ENCODE data around the gene RPL4. TPM values are rescaled to one million over a fixed set of nuclear protein-coding genes. Genes with fewer than 3 reads are reported as not detected.
"Not testable (repeated sequence)": the region's sequence is repeated elsewhere in the genome, so short reads cannot be mapped to it uniquely, and the experiment has no call there.

RPL4 gene
- total and polyA plus RNA-seq, 9 donors: 5,514 to 8,508 (median 6,271) TPM

- H3K27me3 ChIP-seq (ENCODE audit: control insufficient read depth, insufficient read depth, low read length): no peaks in the 10 kb centered on the region
- H3K4me3 ChIP-seq (ENCODE audit: low read length): no peak overlapping the region
- peak overlapping the region; percentile 21 for H3K27ac ChIP-seq (ENCODE audit: low read length)
- H3K36me3 ChIP-seq (ENCODE audit: control insufficient read depth, insufficient read depth, low read length): peaks cover 7% of the 10 kb centered on the region
- DNase-seq: peak; percentile 64
- no peaks in the 10 kb centered on the region for H3K9me3 ChIP-seq (replicated peaks; ENCODE audit: control insufficient read depth, low read depth, low read length)
- WGBS (ENCODE audit: insufficient coverage): 55% methylated on average over 2 of the region's 4 CpGs
- H3K4me1 ChIP-seq (ENCODE audit: control insufficient read depth, insufficient read depth, low read length): peaks cover 5% of the 10 kb centered on the region
Observed at GRCh38 chr15:66462627-66463026, 42.0 kb downstream of the RPL4 start.

GRCh38 chr15:66461917-66462316 lies 42.7 kb downstream of the RPL4 start:
- no CpG with 5 or more reads among the region's 2 CpGs for WGBS (ENCODE audit: insufficient coverage)
- no peak overlapping the region for H3K27ac ChIP-seq (ENCODE audit: low read length)

GRCh38 chr15:66461294-66461693 lies 43.4 kb downstream of the RPL4 start:
- H3K27me3 ChIP-seq (ENCODE audit: control insufficient read depth, insufficient read depth, low read length); H3K27ac ChIP-seq (ENCODE audit: low read length); H3K4me3 ChIP-seq (ENCODE audit: low read length); H3K9me3 ChIP-seq (replicated peaks; ENCODE audit: control insufficient read depth, low read depth, low read length); DNase-seq; H3K36me3 ChIP-seq (ENCODE audit: control insufficient read depth, insufficient read depth, low read length); H3K4me1 ChIP-seq (ENCODE audit: control insufficient read depth, insufficient read depth, low read length): not testable (repeated sequence)
- WGBS (ENCODE audit: insufficient coverage): 100% methylated on average over 1 of the region's 6 CpGs

More at GRCh38 chr15:66461917-66462316, 42.7 kb downstream of the RPL4 start:
- no peaks in the 10 kb centered on the region for H3K9me3 ChIP-seq (replicated peaks; ENCODE audit: control insufficient read depth, low read depth, low read length)
- peaks cover 5% of the 10 kb centered on the region for H3K4me1 ChIP-seq (ENCODE audit: control insufficient read depth, insufficient read depth, low read length)
- no peak overlapping the region for H3K4me3 ChIP-seq (ENCODE audit: low read length)
- DNase-seq: no peak
- H3K27me3 ChIP-seq (ENCODE audit: control insufficient read depth, insufficient read depth, low read length): no peaks in the 10 kb centered on the region
- peaks cover 7% of the 10 kb centered on the region for H3K36me3 ChIP-seq (ENCODE audit: control insufficient read depth, insufficient read depth, low read length)

DNA sequence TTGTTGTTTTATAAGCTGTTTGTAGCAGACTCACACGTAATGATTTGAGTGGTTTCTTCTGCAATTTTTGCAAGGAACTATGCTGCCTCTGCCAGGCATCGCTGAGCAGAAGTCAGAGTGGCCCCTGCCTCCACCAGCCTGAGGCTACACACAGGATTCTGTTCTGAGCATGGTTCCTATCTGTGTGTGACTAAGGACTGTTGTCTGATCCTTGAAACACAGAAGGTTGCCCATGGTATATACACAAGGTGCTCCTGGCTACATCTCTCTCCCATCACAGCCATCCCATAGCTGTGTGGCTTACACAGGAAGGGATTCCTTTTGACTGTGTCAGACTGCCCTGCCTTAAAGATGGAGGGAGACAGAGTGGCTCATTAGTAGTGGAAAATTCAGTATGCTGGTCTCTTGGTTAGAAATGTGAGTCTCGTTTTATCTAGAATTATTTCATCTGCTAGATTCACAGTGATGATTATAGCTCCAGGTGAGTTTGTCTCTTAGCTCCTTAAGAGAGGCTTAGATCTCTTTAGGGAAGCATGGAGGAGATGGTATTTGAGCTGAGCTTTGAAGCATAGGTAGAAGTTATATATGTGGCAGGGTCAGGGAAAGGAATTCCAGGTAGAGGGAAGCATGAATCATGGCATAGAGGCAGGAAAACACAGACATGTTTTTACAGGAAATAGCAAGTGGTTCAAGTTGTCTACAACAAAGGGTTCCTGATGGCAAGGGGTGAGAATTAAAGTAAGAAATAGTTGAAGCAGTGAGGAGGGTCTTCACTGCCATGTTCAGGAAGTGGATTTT lies 44.6 kb downstream of the RPL4 start:
- H3K27me3 ChIP-seq (ENCODE audit: control insufficient read depth, insufficient read depth, low read length): no peaks in the 10 kb centered on the region
- 75% methylated on average over 1 of the region's 3 CpGs for WGBS (ENCODE audit: insufficient coverage)
- H3K27ac ChIP-seq (ENCODE audit: low read length): no peak overlapping the region
- H3K9me3 ChIP-seq (replicated peaks; ENCODE audit: control insufficient read depth, low read depth, low read length): no peaks in the 10 kb centered on the region
- peaks cover 5% of the 10 kb centered on the region for H3K4me1 ChIP-seq (ENCODE audit: control insufficient read depth, insufficient read depth, low read length)
- no peak overlapping the region for H3K4me3 ChIP-seq (ENCODE audit: low read length)
- DNase-seq: no peak
- peaks cover 12% of the 10 kb centered on the region for H3K36me3 ChIP-seq (ENCODE audit: control insufficient read depth, insufficient read depth, low read length)

GRCh38 chr15:66456211-66456610 lies 48.4 kb downstream of the RPL4 start:
- no CpG with 5 or more reads among the region's 3 CpGs for WGBS (ENCODE audit: insufficient coverage)
- peaks cover 7% of the 10 kb centered on the region for H3K4me1 ChIP-seq (ENCODE audit: control insufficient read depth, insufficient read depth, low read length)
- peaks cover 22% of the 10 kb centered on the region for H3K36me3 ChIP-seq (ENCODE audit: control insufficient read depth, insufficient read depth, low read length)
- no peaks in the 10 kb centered on the region for H3K9me3 ChIP-seq (replicated peaks; ENCODE audit: control insufficient read depth, low read depth, low read length)
- no peak overlapping the region for H3K4me3 ChIP-seq (ENCODE audit: low read length)
- no peak overlapping the region for H3K27ac ChIP-seq (ENCODE audit: low read length)
- no peak for DNase-seq
- H3K27me3 ChIP-seq (ENCODE audit: control insufficient read depth, insufficient read depth, low read length): no peaks in the 10 kb centered on the region

DNA sequence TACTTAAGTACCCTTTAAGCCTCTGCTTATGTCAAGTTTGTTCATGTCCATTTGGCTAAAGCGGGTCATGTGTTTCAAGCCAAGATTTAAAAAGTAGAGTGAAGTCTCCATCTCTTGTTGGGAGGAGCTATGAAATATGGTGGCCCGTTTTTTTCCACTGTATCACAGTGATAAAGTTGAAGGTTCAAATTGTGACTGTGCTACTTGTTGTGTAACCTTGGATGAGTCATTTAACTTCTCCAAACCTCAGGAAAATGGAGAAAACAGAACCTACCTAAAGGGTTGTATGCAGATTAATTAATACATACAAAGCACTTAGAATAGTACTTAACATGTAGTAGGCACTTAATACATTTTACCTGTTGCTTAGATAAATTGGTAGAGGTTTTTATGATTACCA lies 50.5 kb downstream of the RPL4 start:
- WGBS (ENCODE audit: insufficient coverage): no CpG with 5 or more reads among the region's 2 CpGs
- H3K4me1 ChIP-seq (ENCODE audit: control insufficient read depth, insufficient read depth, low read length): peaks cover 7% of the 10 kb centered on the region
- H3K9me3 ChIP-seq (replicated peaks; ENCODE audit: control insufficient read depth, low read depth, low read length): no peaks in the 10 kb centered on the region
- DNase-seq: no peak
- no peaks in the 10 kb centered on the region for H3K27me3 ChIP-seq (ENCODE audit: control insufficient read depth, insufficient read depth, low read length)
- no peak overlapping the region for H3K27ac ChIP-seq (ENCODE audit: low read length)
- peaks cover 19% of the 10 kb centered on the region for H3K36me3 ChIP-seq (ENCODE audit: control insufficient read depth, insufficient read depth, low read length)
- no peak overlapping the region for H3K4me3 ChIP-seq (ENCODE audit: low read length)

DNA sequence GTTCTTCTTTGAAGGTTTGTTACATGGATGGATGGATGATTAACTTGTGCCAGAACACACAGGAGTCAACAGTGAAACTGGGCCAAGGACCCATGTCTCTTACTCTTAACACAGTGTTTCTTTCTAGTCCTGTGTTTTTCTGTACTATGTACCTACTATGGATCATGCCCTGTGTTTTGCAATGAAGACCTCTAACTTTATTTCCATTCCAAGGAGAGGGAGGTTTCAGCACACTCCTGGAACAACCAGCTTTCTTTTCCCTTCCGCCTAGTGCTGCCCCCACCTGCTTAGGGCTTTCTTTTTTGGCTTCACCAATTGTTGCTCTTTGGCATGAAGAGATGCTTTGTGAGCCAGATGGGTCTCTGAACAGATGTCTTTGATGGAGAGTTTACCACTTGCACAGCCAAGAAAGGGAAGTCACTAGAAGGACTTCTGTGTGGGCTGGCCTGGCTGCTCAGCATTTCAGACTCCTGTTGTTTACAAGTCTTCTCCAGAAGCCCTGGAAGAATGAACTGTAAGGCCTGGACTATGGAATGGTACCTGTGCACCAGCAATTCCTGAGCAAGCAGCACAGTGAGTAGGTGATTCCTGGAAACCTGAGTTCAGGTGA lies 51.6 kb downstream of the RPL4 start:
- Histone ChIP-seq H3K36me3 (ENCODE audit: control insufficient read depth, insufficient read depth, low read length) (peaks cover 14% of the 10 kb centered on the region), H3K9me3 (replicated peaks; ENCODE audit: control insufficient read depth, low read depth, low read length) (no peaks in the 10 kb centered on the region), H3K4me1 (ENCODE audit: control insufficient read depth, insufficient read depth, low read length) (peaks cover 7% of the 10 kb centered on the region), H3K4me3 (ENCODE audit: low read length) (no peak overlapping the region), H3K27ac (ENCODE audit: low read length) (peak overlapping the region; percentile 43), H3K27me3 (ENCODE audit: control insufficient read depth, insufficient read depth, low read length) (no peaks in the 10 kb centered on the region)
- peak; percentile 85 for DNase-seq
- no CpG with 5 or more reads among the region's 1 CpG for WGBS (ENCODE audit: insufficient coverage)

GRCh38 chr15:66452420-66452819 lies 52.2 kb downstream of the RPL4 start:
- DNase-seq: peak; percentile 28
- peaks cover 7% of the 10 kb centered on the region for H3K4me1 ChIP-seq (ENCODE audit: control insufficient read depth, insufficient read depth, low read length)
- no peaks in the 10 kb centered on the region for H3K27me3 ChIP-seq (ENCODE audit: control insufficient read depth, insufficient read depth, low read length)
- H3K4me3 ChIP-seq (ENCODE audit: low read length): no peak overlapping the region
- H3K36me3 ChIP-seq (ENCODE audit: control insufficient read depth, insufficient read depth, low read length): peaks cover 14% of the 10 kb centered on the region
- peak overlapping the region; percentile 8 for H3K27ac ChIP-seq (ENCODE audit: low read length)
- H3K9me3 ChIP-seq (replicated peaks; ENCODE audit: control insufficient read depth, low read depth, low read length): no peaks in the 10 kb centered on the region
- 100% methylated on average over 1 of the region's 4 CpGs for WGBS (ENCODE audit: insufficient coverage)

Other genes starting within 250 kb of the RPL4 start
- 33.1 TPM for gene DIS3L, start 211.3 kb downstream of the RPL4 start, total RNA-seq
- gene DIS3L, start 211.3 kb downstream of the RPL4 start, polyA plus RNA-seq (ENCODE audit: insufficient read depth in 1 of 8, insufficient read length in 8 of 8, low replicate concordance in 1 of 8): 10 to 100 TPM; 21.5 to 32.7 (median 29.8) TPM
- 12.7 TPM for gene TIPIN, start 148.2 kb downstream of the RPL4 start, total RNA-seq
- gene TIPIN, start 148.2 kb downstream of the RPL4 start, polyA plus RNA-seq (ENCODE audit: insufficient read depth in 1 of 8, insufficient read length in 8 of 8, low replicate concordance in 1 of 8): 10 to 100 TPM in 4 of 8 donors, 1 to 10 TPM in 4; 9.1 to 12.5 (median 10.4) TPM
- 50.4 TPM for gene MAP2K1, start 117.9 kb downstream of the RPL4 start, total RNA-seq
- gene MAP2K1, start 117.9 kb downstream of the RPL4 start, polyA plus RNA-seq (ENCODE audit: insufficient read depth in 1 of 8, insufficient read length in 8 of 8, low replicate concordance in 1 of 8): 100 to 1,000 TPM in 7 of 8 donors, 10 to 100 TPM in 1; 98.7 to 138 (median 120) TPM
- gene SNAPC5, start 7.1 kb downstream of the RPL4 start, total RNA-seq: 37.7 TPM
- gene SNAPC5, start 7.1 kb downstream of the RPL4 start, polyA plus RNA-seq (ENCODE audit: insufficient read depth in 1 of 8, insufficient read length in 8 of 8, low replicate concordance in 1 of 8): 10 to 100 TPM; 33.6 to 45.2 (median 40.4) TPM
- gene ZWILCH, start 471 bp upstream of the RPL4 start, total RNA-seq: 14.8 TPM
- 10 to 100 TPM; 12.4 to 20.9 (median 17.1) TPM for gene ZWILCH, start 471 bp upstream of the RPL4 start, polyA plus RNA-seq (ENCODE audit: insufficient read depth in 1 of 8, insufficient read length in 8 of 8, low replicate concordance in 1 of 8)
- gene LCTL, start 61.1 kb upstream of the RPL4 start, total RNA-seq: not detected
- under 1 TPM; 0.10 to 0.39 (median 0.22) TPM for gene LCTL, start 61.1 kb upstream of the RPL4 start, polyA plus RNA-seq (ENCODE audit: insufficient read depth in 1 of 8, insufficient read length in 8 of 8, low replicate concordance in 1 of 8)
- 5.4 TPM for gene SMAD6, start 197.4 kb upstream of the RPL4 start, total RNA-seq
- 1 to 10 TPM; 2.3 to 8.3 (median 5.8) TPM for gene SMAD6, start 197.4 kb upstream of the RPL4 start, polyA plus RNA-seq (ENCODE audit: insufficient read depth in 1 of 8, insufficient read length in 8 of 8, low replicate concordance in 1 of 8)

Measured in muscle of leg (tissue), 11 donors.